NCI-H345 (cell line): ENCODE results near the gene LETMD1.
"Not testable (repeated sequence)": the region's sequence is repeated elsewhere in the genome, so short reads cannot be mapped to it uniquely, and the experiment has no call there.

Experiments
- DNase-seq: peaks from one replicate; lab custom pipeline; 2025; lab: John Stamatoyannopoulos, UW

Gene LETMD1

DNA sequence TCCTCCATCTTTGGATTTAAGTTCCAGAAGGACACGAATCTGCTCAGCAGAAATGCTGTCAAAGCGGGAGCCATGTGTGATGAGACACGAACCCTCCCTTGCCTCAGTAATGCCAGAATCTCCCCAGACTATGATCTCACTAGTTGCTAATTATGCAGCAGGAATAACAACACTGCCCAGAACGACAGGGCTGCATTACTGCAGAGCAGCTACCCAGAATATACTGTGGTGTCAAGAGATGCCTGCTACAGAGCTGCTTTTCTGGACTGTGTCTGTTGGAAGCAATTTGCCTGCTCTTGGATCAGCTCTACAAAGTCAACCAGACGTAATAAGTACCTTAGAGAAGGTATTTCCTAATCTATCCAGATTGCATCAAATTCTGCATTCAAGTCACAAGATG lies 29.8 kb downstream of the LETMD1 start:
- no peak for DNase-seq

- DNase-seq = not testable (repeated sequence)
Measured at GRCh38 chr12:51078346-51078745, 30.2 kb downstream of the LETMD1 start.

GRCh38 chr12:51078866-51079265 lies 30.7 kb downstream of the LETMD1 start:
- DNase-seq = not testable (repeated sequence)

- DNase-seq = no peak
Measured at GRCh38 chr12:51080136-51080535, 32.0 kb downstream of the LETMD1 start.

GRCh38 chr12:51081421-51081820 lies 33.3 kb downstream of the LETMD1 start:
- no peak for DNase-seq

DNA sequence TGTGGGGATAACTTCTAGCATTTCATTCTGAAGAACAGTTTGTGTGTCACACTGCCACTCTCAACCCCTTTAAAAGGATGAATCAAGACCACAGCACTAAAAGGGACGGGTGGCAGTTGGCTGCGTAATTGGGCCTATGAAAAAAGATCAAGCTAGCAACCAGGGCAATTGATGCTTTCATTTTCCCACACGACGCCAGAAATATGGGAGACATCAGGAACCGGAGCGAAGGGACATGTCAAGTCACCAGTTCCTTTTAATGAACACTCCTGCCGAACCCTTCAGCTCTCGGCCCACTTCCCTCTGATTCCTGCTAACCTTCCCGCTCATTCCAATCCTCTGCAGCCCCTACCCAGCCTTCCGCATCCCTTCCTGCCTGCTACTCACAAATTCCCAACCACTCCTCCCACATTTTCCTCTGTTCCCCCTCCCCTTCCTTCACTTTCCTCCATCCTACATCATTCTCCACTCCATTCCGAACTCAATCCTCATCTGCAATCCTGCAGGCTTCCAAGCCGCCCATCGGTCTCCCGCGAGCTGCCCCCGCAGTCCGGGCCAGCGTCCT lies 34.5 kb downstream of the LETMD1 start:
- peak; percentile 0 for DNase-seq

GRCh38 chr12:51083126-51083833 lies 35.2 kb downstream of the LETMD1 start, which contains the start of gene CSRNP2:
TSS of gene CSRNP2 (minus strand) at chr12:51083596. CDS start at chr12:51076561, 7,035 bp downstream.
- DNase-seq = peak; percentile 84

GRCh38 chr12:51085757-51086156 lies 37.6 kb downstream of the LETMD1 start:
- no peak for DNase-seq

- no peak for DNase-seq
Measured at GRCh38 chr12:51086933-51087332, 38.8 kb downstream of the LETMD1 start.

DNA sequence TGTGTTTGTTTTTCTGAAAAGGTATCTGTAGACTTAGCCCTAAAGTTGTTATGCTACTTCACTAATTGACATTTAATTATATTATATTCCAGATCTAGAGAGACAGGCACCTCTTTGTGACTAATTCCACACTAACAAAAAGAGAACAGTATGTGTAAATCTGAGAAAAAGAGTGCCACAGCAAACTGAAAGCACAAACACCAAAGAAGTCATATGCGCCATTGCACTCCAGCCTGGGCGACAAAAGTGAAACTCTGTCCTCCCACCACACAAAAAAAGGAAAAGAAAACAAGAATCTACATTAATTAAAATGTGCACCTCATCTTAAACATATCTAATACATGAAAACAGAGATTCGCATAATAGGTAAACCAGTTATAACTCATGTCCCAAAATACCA lies 39.7 kb downstream of the LETMD1 start:
- no peak for DNase-seq

GRCh38 chr12:51090705-51091229 lies 42.6 kb downstream of the LETMD1 start:
- DNase-seq = no peak

GRCh38 chr12:51098611-51099010 lies 50.5 kb downstream of the LETMD1 start:
- no peak for DNase-seq

- DNase-seq = no peak
Measured at GRCh38 chr12:51103977-51104376, 55.9 kb downstream of the LETMD1 start.

- no peak for DNase-seq
Measured at GRCh38 chr12:51108136-51108535, 60.0 kb downstream of the LETMD1 start.
